GM18498 (cell line): ENCODE results near the gene SPRED2.

ENCODE experiments used
- ATAC-seq: cut with Tn5 transposase; IDR thresholded peaks from one replicate; pipeline ENCODE4 v1.9.1; 2021; ENCODE audit warnings: mild to moderate bottlenecking, moderate library complexity; ENCODE audit not compliant: unreplicated experiment

Gene SPRED2, protein sequence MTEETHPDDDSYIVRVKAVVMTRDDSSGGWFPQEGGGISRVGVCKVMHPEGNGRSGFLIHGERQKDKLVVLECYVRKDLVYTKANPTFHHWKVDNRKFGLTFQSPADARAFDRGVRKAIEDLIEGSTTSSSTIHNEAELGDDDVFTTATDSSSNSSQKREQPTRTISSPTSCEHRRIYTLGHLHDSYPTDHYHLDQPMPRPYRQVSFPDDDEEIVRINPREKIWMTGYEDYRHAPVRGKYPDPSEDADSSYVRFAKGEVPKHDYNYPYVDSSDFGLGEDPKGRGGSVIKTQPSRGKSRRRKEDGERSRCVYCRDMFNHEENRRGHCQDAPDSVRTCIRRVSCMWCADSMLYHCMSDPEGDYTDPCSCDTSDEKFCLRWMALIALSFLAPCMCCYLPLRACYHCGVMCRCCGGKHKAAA

DNA sequence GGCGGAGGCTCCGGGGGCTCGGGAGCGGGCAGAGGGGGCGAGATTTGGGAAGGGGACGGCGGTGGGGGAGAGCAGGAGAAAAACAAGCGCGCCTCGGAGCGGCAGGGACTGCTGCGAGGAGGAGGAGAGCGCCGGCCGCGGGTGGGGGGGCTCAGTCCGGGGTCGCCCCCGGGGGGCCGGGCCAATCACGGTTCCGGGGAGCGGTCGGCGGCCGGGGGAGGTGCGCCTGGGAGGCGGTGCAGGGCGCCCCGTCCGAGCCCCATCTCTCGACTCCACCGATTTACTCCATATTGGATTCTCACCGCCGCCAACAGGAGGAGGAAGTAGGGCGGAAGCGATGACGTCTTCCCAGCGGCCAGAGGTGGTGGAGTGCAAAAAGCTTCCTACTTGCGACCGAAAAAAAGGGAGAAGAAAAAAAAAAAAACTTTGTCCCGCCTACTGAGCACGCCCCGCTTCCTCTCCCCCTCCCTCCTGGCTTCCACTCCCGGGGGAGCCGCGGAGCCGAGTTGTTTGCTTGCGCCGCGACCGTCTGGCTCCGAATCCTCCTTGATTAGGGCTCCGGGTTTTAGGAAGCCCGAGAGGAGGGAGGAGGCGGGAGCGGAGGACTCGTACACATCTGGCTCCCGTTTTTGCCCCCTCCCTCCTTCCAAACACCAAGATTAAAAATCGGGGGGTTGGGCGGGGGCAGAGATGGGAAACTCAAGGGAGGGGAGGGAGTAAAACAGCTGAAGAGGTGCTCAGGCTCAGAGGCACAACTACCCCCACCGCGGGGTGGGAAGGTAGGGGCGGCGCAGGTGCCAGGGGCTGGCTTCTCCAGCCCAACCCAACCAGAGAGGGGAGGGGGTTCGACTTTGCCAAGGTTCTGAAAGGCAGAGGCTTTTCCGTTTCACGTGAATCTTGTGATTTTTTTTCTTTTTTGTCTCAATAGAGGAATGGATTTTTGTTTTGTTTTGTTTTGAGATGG, at the start of gene SPRED2:
Gene SPRED2, minus strand, starts transcription at position 373 of the 964 bp plus-strand sequence. CDS start 612 bp downstream, outside the sequence.
- ATAC-seq = peak; percentile 29

DNA sequence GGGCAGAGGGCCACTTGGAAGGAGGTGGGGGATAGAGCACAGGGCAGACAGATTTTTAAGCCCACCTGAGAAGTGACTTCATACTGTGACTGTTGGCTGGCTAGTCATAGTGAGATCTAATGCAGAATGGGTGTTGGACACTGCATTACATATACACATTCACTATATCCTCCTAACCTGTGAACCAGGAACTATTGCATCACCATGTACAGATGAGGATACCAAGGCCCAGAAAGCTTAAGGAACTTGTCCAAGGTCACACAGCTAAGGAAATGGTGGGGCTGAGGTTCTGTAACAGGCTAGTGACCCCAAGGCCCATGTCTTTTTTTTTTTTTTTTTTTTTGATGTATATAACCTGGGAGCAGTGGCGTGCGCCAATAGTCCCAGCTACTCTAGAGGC, 49.6 kb upstream of the SPRED2 start:
- ATAC-seq = no peak

DNA sequence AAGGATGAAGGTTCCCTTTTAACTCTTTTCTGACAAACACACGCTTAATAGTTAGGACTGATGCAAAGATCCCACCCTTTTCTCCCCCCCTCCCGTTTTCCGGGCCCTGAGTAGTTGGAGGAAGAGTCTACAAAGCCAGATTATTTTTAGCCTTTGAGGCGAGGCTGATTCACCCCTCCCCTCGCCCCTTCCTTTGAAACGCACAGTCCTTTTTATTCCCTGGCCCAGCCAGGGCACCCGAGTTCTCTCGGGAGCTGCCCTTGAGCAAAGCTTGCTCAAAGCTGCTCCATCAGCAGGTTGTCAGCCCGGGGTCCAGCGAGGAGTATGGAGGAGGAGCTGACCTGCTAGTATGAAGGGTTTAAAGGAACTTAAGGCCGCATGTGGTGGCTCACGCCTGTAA, 47.1 kb upstream of the SPRED2 start:
- no peak for ATAC-seq

DNA sequence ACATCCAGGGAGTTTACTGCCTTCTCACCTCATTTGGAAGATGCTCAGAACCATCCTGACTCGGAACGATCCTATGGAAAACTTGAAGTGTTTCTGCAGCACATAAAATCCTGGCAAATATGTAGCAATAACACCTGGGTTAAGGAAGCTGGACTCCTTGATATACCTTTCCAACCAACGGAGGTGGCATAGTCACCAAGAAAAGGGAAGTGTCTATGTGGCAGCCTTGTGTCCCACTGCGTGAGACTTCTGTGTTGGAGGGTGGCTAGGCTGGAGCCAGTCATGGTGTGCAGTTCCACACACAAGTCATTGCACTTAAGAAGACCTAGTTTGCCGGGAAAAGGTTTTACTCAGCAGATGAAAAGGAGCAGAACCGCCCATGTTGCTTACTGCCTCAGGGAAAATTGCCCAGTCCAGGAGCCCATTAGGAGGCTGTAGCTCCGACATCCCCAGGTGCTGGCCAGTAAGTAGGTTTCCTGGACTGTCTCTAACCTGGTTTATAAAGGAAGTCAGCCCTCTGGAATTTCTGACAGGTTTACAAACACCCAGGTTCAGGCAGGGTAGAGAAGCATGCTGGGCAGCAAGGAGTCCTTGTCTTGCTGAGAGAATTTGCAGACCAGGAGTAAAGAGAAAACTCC, 46.2 kb upstream of the SPRED2 start:
- ATAC-seq = no peak

DNA sequence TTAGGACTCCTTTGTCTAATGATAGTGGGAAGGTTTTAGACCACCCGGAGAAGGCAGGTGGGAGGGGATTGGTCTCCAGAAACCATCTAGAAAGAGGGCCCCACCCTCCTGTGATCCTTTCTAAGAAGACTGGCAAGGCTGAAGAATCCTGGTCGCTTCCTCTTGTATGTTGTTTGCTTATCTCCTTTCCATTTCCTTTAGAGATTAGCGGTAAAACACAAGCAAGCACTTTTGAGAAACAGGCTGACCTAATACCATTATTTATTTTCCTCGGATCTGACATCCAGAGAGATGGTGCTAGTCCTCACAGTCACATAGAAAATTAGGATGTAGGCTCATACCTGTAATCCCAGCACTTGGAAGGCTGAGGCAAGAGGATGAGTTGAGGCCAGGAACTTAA, 45.2 kb upstream of the SPRED2 start:
- no peak for ATAC-seq

DNA sequence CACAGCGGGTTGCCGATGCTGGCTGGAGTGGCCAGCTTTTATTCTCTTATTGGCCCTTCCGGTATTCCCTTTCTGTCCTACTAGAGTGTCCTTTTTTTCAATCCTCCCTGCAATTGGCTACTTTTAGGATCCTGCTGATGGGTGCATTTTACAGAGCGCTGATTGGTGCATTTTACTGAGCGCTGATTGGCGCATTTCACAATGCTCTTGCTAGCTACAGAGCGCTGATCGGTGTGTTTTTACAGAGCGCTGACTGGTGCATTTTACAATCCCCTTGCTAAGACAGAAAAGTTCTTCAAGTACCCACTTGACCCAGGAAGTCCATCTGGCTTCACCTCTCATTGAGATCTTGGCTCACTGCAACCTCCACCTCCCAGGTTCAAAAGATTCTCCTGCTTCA, 44.4 kb upstream of the SPRED2 start:
- ATAC-seq = no peak

DNA sequence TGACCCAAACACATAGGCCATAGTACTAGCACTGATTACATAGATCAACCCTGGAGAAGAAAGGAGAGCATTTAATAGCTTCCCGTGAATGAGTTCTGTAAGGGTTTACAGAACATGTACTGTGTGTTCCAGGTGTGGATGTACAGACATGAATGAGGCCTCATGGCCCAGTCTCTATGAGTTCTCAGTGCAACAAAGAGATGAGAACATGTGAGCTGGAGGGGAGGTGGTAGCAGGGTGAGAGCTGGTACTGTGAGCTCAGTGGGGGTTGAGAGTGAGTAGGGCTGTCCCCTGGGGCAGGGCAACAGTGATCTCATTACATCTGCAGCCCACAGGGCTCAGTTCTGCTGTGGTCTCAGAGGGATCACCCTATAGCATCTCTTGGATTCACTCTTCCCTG, 42.6 kb upstream of the SPRED2 start:
- ATAC-seq = no peak

DNA sequence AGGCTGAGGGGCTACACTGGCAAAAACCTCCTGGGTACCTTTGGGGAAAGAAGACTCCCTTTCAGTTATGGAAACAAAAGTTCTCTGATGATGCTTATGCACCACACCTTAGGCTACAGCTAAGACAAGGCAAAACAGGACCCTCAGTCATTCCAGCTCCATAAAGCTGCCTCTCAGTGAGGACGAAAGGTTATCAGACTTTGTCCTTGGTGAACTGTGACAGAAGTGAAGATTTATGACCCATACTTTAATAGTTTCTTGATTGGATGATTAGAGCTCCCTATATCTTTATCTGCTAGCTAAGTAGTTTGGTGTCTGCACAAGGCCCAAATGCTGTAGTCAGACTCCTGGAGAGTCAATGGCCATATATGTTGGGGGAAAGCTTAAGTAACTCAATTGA, 40.6 kb upstream of the SPRED2 start:
- ATAC-seq = no peak

DNA sequence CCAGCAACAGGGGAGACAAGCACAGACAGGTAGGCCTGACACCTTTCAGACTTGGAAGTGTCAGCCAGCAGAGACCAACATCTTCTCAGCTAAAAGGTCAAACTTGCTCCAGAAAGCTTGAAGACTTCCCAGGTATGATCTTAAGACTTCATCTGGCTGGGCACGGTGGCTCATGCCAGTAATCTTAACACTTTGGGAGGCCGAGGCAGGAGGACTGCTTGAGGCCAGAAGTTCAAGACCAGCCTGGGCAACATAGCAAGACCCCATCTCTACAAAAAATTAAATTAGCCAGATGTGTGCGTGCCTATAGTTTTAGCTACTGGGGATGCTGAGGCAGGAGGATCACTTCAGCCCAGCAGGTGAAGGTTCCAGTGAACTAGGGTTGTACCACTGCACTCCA, 39.0 kb upstream of the SPRED2 start:
- ATAC-seq = no peak

DNA sequence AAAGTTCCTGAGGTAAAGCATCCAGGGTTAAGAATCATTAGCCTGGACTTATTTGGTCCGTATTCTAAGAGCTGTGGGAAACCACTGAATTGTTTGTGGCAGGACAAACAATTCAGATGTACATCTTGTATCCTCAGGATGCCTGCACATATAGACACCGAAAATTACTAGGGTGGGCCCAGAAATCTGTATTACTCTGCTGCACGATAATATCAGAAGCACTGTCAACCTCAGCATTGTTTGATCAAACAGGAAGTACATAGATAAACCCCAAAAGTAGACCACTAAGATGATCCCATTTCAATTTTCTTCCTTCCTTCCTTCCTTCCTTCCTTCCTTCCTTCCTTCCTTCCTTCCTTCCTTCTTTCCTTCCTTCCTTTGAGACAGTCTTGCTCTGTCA, 34.2 kb upstream of the SPRED2 start:
- ATAC-seq = no peak

DNA sequence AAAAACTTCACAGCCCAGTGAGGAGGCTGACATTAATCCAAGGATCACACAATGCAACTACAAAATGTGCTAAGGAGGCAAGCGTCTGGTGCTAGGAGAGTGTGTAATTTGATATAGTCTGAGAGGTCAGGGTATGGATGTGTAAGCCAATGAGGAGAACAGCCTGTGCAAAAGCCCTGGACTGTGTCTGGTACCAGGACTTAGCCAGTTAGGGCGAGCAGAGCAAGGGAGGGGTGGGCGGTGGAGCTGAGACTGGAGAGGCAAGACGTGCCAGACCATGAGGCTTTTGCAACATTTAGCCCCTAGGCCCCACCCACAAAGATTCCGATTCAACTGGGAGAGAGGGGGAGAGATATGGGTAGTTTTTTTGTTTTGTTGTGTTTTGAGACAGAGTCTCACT, 33.5 kb upstream of the SPRED2 start:
- no peak for ATAC-seq

DNA sequence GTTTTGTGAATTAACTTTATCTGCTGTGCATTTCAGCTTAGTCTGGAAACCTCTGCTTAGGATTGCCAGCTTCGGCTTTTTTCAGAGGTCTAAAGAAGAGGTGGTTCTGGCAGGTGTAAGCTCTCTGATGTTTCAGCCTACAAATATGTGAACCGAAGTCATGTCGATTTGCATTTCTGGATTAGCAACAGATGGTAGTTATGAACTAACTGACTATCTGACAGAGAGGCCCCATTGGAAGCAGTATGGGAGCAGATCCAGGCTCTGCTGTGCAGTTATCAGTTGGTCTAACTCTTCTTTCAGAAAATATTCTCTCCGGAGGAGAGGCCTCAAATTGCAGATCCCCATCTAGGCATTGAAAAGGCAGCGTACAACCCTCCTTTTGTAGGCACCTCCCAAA, 32.7 kb upstream of the SPRED2 start:
- ATAC-seq = no peak

DNA sequence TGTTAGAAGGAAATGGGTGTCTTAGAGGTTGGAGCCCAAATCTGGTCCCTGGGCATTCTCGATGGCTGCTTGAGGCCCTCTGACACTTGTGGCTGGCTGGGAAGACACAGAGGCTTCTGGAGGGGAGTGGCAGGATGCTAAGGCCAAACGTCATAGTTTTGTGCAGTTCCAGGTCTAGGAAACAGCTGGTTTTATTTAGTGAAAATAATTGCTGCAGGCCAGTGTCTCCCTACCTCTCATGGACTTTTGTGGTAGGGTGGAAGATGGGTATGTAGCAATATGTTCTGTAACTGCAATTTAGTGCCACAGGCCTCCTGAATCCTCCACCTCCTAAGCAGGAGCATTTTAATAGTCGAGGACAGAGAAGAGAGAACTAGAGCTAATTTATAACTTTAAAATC, 32.2 kb upstream of the SPRED2 start:
- no peak for ATAC-seq

DNA sequence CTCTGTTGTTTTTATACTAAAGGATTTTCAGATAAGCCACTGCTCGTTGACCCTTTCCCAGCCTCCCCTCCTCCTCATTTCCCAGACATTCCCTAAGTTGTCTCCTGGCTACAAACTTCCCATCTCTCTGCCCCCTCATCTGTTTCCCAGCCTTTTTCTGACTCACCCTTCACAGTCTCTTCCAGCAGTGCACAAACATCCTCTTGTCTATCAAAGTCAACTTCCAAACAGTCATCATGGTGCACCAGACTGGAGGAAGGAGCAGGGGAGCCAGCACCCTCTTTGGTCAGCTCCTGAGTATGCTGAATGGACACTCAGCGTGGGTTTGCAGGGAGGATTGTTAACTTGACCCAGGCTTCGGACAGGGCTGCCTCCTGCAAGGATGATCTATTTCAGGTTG, 26.6 kb upstream of the SPRED2 start:
- no peak for ATAC-seq

DNA sequence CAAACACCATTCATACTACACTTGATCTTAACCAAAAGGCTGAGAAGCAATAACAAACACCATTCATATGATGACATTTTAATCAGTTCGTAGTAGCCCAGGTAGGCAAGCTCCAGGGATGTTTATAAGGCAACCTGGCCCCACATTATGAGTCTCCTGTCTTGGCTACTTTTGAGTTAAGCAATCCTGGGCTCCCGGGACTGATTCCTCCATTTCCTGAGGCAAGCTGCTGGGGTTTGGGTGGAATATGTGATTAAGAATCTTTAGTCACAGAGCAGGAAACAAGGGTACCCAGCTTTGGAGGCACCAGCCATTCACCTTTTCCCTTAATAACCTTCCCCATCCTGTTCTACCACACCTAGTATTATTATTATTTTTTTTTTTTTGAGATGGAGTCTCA, 24.5 kb upstream of the SPRED2 start:
- ATAC-seq = no peak

DNA sequence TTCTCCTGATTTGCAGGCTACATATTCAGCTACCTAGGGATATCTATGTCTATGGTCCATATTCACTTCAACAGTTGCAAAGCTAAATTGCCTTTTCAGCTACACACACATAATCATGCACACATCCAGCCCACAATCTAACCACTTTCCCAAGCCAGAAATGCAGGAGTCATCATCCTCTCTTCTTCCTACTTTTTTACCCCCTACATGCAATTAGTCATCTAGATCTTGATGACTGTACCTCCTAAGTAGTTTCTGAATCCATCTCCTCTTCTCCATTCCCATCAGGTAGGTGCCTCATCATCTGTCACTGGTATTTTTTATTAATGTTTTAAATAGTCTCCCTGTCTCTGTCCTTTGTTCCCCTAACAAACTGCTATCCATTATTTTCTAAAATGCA, 23.7 kb upstream of the SPRED2 start:
- no peak for ATAC-seq

DNA sequence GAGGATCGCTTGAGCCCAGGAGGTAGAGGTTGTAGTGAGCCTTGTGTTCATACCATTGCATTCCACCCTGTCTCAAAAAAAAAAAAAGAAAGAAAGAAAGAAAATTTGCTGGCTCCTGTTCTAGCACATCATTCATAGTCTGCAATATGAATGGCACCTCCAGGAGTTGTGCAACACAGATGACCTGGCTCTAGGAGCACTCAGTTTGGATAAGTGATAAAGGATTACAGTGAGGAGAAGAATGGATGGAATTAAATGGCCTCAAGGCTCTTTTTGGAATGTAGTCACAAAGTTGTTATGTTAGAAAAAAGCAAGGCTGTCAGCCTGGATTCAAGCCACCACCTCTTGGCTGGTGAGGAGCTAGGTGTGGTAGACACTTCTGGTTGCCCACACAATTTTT, 21.5 kb upstream of the SPRED2 start:
- no peak for ATAC-seq

DNA sequence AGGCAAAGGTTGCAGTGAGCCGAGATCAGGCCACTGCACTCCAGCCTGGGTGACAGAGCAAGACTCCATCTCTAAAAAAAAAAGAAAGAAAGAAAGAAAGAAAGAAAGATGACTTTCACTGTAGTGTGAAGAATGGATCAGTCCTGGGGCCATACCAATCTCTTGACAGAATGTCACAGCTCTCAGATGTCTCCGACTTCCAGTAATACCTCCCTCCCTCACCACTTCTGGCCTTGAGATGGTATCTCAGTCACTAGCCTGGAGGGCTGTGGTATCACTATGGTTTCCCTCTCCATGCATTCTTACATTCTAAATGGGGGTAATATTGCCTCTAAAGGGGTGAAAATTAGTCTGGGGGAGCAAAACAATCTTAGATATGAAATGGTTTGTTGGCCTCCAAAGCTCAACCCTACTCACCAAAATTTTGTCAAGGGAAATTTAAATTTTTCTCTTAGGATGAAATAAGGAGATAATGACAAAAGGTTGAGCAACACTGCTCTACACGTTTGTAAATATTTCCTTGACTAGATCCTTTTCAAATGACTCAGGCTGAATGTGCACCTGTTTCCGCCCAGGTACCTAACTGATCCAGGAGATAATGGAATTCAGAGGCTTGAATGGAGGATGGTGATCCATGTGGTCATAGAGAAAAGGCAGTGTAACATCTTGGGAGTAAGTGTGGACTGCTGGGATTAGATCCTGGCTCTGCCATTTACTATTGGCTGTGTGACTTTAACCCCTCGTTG, 19.9 kb upstream of the SPRED2 start:
- no peak for ATAC-seq

DNA sequence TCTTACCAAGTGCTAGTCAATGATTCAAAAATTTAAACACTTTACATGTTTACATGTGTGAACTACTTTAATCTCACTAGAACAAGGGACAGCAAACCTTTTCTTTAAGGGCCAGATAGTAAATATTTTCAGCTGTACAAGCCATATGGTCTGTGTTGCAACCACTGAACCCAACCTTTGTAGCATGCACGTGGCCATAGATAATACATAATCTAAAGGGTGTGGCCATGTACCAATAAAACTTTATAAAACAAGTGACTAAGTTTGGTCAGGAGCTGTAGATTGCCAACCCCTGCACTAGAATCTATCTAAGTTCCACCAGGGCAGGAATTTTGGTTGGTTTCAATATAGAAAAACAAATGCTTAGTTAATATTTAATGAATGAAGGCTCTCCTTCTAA, 18.4 kb upstream of the SPRED2 start:
- no peak for ATAC-seq

DNA sequence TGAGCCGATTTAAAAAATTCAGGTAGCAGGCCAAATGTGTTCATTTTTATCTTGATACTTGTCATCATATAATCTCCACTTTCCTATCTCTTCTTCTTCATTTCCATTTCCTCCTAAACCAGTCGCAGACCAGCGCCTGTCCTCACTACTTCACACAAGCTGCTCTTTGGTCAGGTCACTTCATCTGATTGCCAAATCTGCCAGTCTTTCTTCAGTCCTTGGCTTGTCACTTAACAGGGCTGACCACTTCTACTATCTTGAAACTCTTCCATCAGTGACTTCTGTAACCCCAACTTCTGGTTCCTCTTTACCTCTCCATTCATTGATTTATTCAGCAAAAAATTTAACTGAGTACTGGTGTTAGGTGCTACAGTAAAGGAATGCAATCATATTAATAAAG, 18.0 kb upstream of the SPRED2 start:
- ATAC-seq = no peak
